B cell (primary cell): Measurements from ENCODE around the gene SLC37A1.

Experiments used
- EZH2 ChIP-seq: IDR thresholded peaks from 2 replicates; pipeline ENCODE4 v1.6.1; 2012; ENCODE audit warnings: borderline replicate concordance, low read depth, mild to moderate bottlenecking, moderate library complexity, low read length; ENCODE audit not compliant: insufficient read depth, poor library complexity, severe bottlenecking
- TF ChIP-seq, protein P1 (sequence below): fragments of 200-600 bp; IDR thresholded peaks from one replicate; pipeline ENCODE4 v1.8.0; 2022; ENCODE audit warnings: antibody characterized with exemption, mild to moderate bottlenecking

DNA sequence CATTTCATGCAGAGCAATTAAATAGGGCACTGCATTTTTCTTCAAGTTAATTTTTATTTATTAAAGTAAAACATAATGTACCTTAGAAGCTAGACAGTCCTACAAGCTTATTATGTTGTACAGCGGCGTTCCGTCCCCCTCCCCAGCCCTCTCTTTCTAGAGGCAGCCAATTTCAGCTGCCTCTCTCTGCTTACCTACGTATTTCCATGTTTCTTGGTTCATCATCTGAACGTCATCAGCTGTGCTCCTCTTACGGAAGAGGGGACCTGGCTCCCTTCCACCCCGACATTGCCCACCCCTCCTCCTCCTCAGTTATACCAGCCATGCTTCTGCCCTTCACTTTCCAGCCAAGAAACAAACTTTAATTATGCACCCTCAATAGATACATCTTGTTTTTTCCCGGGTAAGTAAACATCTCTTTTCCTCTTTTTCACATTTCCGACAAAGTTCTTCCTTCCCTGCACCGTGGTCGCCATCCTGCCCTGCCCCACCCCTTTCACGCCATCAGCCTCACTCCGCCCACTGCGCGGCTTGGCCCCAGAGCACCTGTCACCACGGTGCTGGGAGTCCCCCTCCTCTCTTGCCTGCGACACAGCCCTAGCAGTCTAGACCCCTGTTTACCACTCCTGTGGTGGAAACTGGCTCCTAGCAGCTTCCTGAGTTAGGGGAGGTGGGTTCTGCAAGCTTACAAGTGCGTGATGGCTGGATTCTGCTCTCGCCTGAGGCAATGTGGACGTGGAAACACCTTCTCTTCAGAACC is 57.9 kb downstream of the SLC37A1 start:
- TF ChIP-seq EZH2: no peak
- TF ChIP-seq, protein P1, sequence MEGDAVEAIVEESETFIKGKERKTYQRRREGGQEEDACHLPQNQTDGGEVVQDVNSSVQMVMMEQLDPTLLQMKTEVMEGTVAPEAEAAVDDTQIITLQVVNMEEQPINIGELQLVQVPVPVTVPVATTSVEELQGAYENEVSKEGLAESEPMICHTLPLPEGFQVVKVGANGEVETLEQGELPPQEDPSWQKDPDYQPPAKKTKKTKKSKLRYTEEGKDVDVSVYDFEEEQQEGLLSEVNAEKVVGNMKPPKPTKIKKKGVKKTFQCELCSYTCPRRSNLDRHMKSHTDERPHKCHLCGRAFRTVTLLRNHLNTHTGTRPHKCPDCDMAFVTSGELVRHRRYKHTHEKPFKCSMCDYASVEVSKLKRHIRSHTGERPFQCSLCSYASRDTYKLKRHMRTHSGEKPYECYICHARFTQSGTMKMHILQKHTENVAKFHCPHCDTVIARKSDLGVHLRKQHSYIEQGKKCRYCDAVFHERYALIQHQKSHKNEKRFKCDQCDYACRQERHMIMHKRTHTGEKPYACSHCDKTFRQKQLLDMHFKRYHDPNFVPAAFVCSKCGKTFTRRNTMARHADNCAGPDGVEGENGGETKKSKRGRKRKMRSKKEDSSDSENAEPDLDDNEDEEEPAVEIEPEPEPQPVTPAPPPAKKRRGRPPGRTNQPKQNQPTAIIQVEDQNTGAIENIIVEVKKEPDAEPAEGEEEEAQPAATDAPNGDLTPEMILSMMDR: no peak
